ENCODE results near the gene TDRD1. TPM values are rescaled to one million over a fixed set of nuclear protein-coding genes. Genes with fewer than 3 reads are reported as not detected.

Gene TDRD1
- polyA plus RNA-seq, 3 donors, result 0.11 to 0.25 (median 0.13) TPM

GRCh38 chr10:114256008-114256765 is 77.0 kb downstream of the TDRD1 start:
- no peak overlapping the region for H3K27ac ChIP-seq (ENCODE audit: low read depth, low read length)
- 85 to 88% (median 87%) methylated on average over 12 of the region's 12 CpGs for WGBS, 3 donors

GRCh38 chr10:114256822-114257221 is 77.7 kb downstream of the TDRD1 start:
- H3K27ac ChIP-seq (ENCODE audit: low read depth, low read length), result no peak overlapping the region

GRCh38 chr10:114257498-114257897 is 78.3 kb downstream of the TDRD1 start:
- 54 to 64% (median 64%) methylated on average over 3 of the region's 3 CpGs for WGBS, 3 donors
- H3K27ac ChIP-seq (ENCODE audit: low read depth, low read length), result no peak overlapping the region

More at GRCh38 chr10:114256822-114257221, 77.7 kb downstream of the TDRD1 start:
- 76 to 87% (median 81%) methylated on average over 3 of the region's 3 CpGs for WGBS, 3 donors

GRCh38 chr10:114258274-114258840 is 79.2 kb downstream of the TDRD1 start:
- no peak overlapping the region for H3K27ac ChIP-seq (ENCODE audit: low read depth, low read length)
- 63 to 72% (median 65%) methylated on average over 5 of the region's 5 CpGs for WGBS, 3 donors

GRCh38 chr10:114259824-114260223 is 80.7 kb downstream of the TDRD1 start:
- WGBS, 3 donors, result 60 to 90% (median 65%) methylated on average over 10 of the region's 10 CpGs

GRCh38 chr10:114260366-114260765 is 81.2 kb downstream of the TDRD1 start:
- no peak overlapping the region for H3K27ac ChIP-seq (ENCODE audit: low read depth, low read length)
- 84 to 100% (median 90%) methylated on average over 5 of the region's 5 CpGs for WGBS, 3 donors

More at GRCh38 chr10:114259824-114260223, 80.7 kb downstream of the TDRD1 start:
- no peak overlapping the region for H3K27ac ChIP-seq (ENCODE audit: low read depth, low read length)

- WGBS, 3 donors, result 62 to 96% (median 71%) methylated on average over 2 of the region's 2 CpGs
- no peak overlapping the region for H3K27ac ChIP-seq (ENCODE audit: low read depth, low read length)
These were observed 81.9 kb downstream of the TDRD1 start for GRCh38 chr10:114261076-114261475.

GRCh38 chr10:114262496-114262895 is 83.3 kb downstream of the TDRD1 start:
- WGBS, 3 donors, result 83 to 89% (median 84%) methylated on average over 4 of the region's 4 CpGs
- H3K27ac ChIP-seq (ENCODE audit: low read depth, low read length), result no peak overlapping the region

- 49 to 75% (median 71%) methylated on average over 6 of the region's 6 CpGs for WGBS, 3 donors
These were observed 86.4 kb downstream of the TDRD1 start for GRCh38 chr10:114265392-114266053.

GRCh38 chr10:114266521-114266920 is 87.4 kb downstream of the TDRD1 start:
- WGBS, 3 donors, result 15 to 45% (median 36%) methylated on average over 5 of the region's 5 CpGs
- no peak overlapping the region for H3K27ac ChIP-seq (ENCODE audit: low read depth, low read length)

More at GRCh38 chr10:114265392-114266053, 86.4 kb downstream of the TDRD1 start:
- no peak overlapping the region for H3K27ac ChIP-seq (ENCODE audit: low read depth, low read length)

GRCh38 chr10:114271075-114271778 is 92.1 kb downstream of the TDRD1 start:
- 62 to 87% (median 81%) methylated on average over 3 of the region's 3 CpGs for WGBS, 3 donors
- H3K27ac ChIP-seq (ENCODE audit: low read depth, low read length), result no peak overlapping the region

- 48 to 70% (median 61%) methylated on average over 4 of the region's 4 CpGs for WGBS, 3 donors
- no peak overlapping the region for H3K27ac ChIP-seq (ENCODE audit: low read depth, low read length)
These were observed 92.6 kb downstream of the TDRD1 start for GRCh38 chr10:114271779-114272167.

- 86 to 92% (median 92%) methylated on average over 6 of the region's 6 CpGs for whole genome bisulfite sequencing, 3 donors
- no peak overlapping the region for H3K27ac ChIP-seq (ENCODE audit: low read depth, low read length)
These were observed 93.5 kb downstream of the TDRD1 start for GRCh38 chr10:114272696-114273095.

GRCh38 chr10:114273910-114274309 is 94.8 kb downstream of the TDRD1 start:
- WGBS, 3 donors, result 85 to 91% (median 86%) methylated on average over 3 of the region's 3 CpGs
- no peak overlapping the region for H3K27ac ChIP-seq (ENCODE audit: low read depth, low read length)

GRCh38 chr10:114274616-114275453 is 95.7 kb downstream of the TDRD1 start:
- no peak overlapping the region for H3K27ac ChIP-seq (ENCODE audit: low read depth, low read length)
- WGBS, 3 donors, result 92 to 95% (median 93%) methylated on average over 16 of the region's 16 CpGs

- no peak overlapping the region for H3K27ac ChIP-seq (ENCODE audit: low read depth, low read length)
- WGBS, 3 donors, result 90 to 95% (median 94%) methylated on average over 6 of the region's 6 CpGs
These were observed 96.9 kb downstream of the TDRD1 start for GRCh38 chr10:114276066-114276465.

GRCh38 chr10:114276671-114277070 is 97.5 kb downstream of the TDRD1 start:
- H3K27ac ChIP-seq (ENCODE audit: low read depth, low read length), result no peak overlapping the region
- WGBS, 3 donors, result 94 to 98% (median 96%) methylated on average over 6 of the region's 6 CpGs
